Heart left ventricle (tissue), 16 donors: ENCODE measurements around the gene HSPA9. TPM values are rescaled to one million over a fixed set of nuclear protein-coding genes. Genes with fewer than 3 reads are reported as not detected.

ENCODE experiments used
- ATAC-seq, 4 donors: fragments of 200-7000 bp; cut with Tn5 transposase; one replicate each; pipeline ENCODE4 v1.9.1; 2020 to 2022; ENCODE audit warnings: moderate library complexity in 4 of 4, mild to moderate bottlenecking in 3 of 4, moderate number of reproducible peaks in 1 of 4
- DNase-seq, 5 donors: peaks; one replicate each; pipeline ENCODE4 v3.0.0-alpha.2; 2020
- H3K27ac ChIP-seq, 12 donors: fragments of 200-600 bp; sonication (generic) in 4 of 12; one replicate each; pipeline versions ENCODE4 v1.5.0 to v1.8.0; 2016 to 2022; ENCODE audit warnings: mild to moderate bottlenecking in 2 of 12
- H3K27me3 ChIP-seq, 9 donors: fragments of 200-600 bp; sonication (generic) in 2 of 9; one replicate each; pipeline versions ENCODE4 v1.5.1 to v1.8.0; 2016 to 2022; ENCODE audit warnings: mild to moderate bottlenecking in 3 of 9
- H3K36me3 ChIP-seq, 9 donors: fragments of 200-600 bp; sonication (generic) in 2 of 9; one replicate each; pipeline versions ENCODE4 v1.5.0 to v1.8.0; 2018 to 2022; ENCODE audit warnings: mild to moderate bottlenecking in 2 of 9
- H3K4me1 ChIP-seq, 12 donors: fragments of 200-600 bp; sonication (generic) in 4 of 12; one replicate each; pipeline versions ENCODE4 v1.5.0 to v1.8.0; 2016 to 2022; ENCODE audit warnings: mild to moderate bottlenecking in 3 of 12
- H3K4me3 ChIP-seq, 12 donors: fragments of 200-600 bp; sonication (generic) in 4 of 12; one replicate each; pipeline versions ENCODE4 v1.5.0 to v1.8.0; 2017 to 2022; ENCODE audit warnings: mild to moderate bottlenecking in 9 of 12, moderate library complexity in 4 of 12
- H3K9me3 ChIP-seq, 12 donors: fragments of 200-600 bp; sonication (generic) in 4 of 12; one replicate each; pipeline versions ENCODE4 v1.5.0 to v1.8.0; 2016 to 2022; ENCODE audit warnings: mild to moderate bottlenecking in 1 of 12
- POLR2A ChIP-seq, 2 donors: fragments of 450-650 bp; IDR thresholded peaks; one replicate each; pipeline ENCODE4 v1.6.1; 2017; ENCODE audit warnings: antibody characterized with exemption in 2 of 2, mild to moderate bottlenecking in 2 of 2, moderate library complexity in 2 of 2
- WGBS, 4 donors: extraction: QIAGEN DNeasy Blood & Tissue Kit in 2 of 4; methylation state at CpG; one replicate each; pipeline versions ENCODE4 v1.1.5 to v1.1.7; 2013 to 2018; 5-methylcytosine and 5-hydroxymethylcytosine counted together
- intact Hi-C, 10 donors: fragments of 100-400 bp; cut with DNase I; formaldehyde crosslinking; loops; one replicate each; pipeline versions ENCODE4 v1.11.1 to v1.14.2; 2022
- polyA plus RNA-seq, 2 donors: library from polyadenylated mRNA; stranded (reverse); fragments of 200-250 nt; gene quantifications; one replicate each; pipeline ENCODE4 v1.2.3, GENCODE V29; 2013
- total RNA-seq, 9 donors: library from RNA; depleted of rRNA in 2 of 9; stranded (reverse); fragments of >200 nt in 2 of 9; fragmentation: NEBNext Ultra II Directional in 3 of 9; extraction: Animal tissue kit (Norgen Biotek cat#: 25700) in 3 of 9; gene quantifications; one replicate each; pipeline versions ENCODE4 v1.1.0 to v1.2.4, GENCODE V29; 2016 to 2023
- TF ChIP-seq, protein P1 (sequence below), 12 donors: fragments of 200-600 bp; sonication (generic) in 4 of 12; IDR thresholded peaks; one replicate each; pipeline versions ENCODE4 v1.5.0 to v1.8.0; 2018 to 2022; ENCODE audit warnings: antibody characterized with exemption in 12 of 12, mild to moderate bottlenecking in 5 of 12
- donor health status: ischemic (EF 13 %, LVEDD 7.1; RV severe dilation, severe dysfunction).
- donor health status: healthy with polysubstance abuse.
- donor health status: DM: no; HTN: yes; CAD: no.
- donor health status: DM: no; HTN: no; CAD: no.
- donor health status: ischemic (EF 25% LVEDD 6.9; RV normal size, moderate dysfunction).
- donor health status: ischemic (EF 25% LVEDD 5.7; RV mildly dilated, moderate dysfunction).
- donor health status: healthy.
- donor health status: DM: yes; HTN: yes; CAD: no.
- donor health status: ischemic (EF 35%, LVEDD 5.7; RV mildly dilated, moderate dysfunction).
- donor health status: nonischemic (EF 11% LVEDD 7.7; RV severe dilation, severe dysfunction).
- donor health status: DM: yes; HTN: yes; CAD: no.
- donor health status: PGD.
- donor health status: ischemic (EF 29% LVEDD 5.4; RV normal size, mild dysfunction).
- donor health status: nonischemic (EF 23%, LVEDD 6.1; RV moderate dilation, normal function).

Gene HSPA9
- total and polyA plus RNA-seq, 11 donors = 115 to 481 (median 313) TPM

DNA sequence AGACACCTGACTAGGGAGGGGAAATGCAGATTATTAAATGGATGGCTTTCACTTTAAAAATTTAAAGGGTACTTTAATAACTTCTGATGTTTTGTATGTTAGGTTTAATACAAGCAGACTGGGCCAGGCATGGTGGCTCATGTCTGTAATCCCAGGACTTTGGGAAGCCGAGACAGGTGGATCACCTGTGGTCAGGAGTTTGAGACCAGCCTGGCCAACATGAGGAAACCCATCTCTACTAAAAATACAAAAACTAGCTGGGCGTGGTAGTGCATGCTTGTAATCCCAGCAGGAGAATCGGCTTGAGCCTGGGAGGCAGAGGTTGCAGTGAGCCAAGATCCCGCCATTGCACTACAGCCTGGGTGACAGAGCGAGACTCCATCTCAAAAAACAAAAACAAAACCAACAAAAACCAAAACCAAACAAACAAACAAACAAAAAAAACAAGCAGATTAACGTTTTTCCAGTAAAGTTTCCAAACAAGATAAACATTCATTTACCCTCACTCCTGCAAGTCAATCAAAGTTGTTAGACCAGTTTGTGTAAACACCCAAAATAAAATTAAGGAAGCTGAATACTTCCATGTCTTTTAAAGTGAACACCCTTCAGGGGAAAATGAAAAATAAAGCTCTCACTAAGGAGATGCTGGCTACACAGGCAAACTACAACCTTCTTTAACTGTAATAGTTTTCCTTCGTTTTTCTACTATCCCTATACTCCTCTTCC is 46.3 kb downstream of the HSPA9 start:
- ATAC-seq (no peak), DNase-seq (no peak)
- Histone ChIP-seq H3K4me1 (peaks cover 0 to 25% (median 7%) of the 10 kb centered on the region in 12 donors), H3K4me3 (no peak overlapping the region), H3K27me3 (no peaks in the 10 kb centered on the region), H3K36me3 (peaks cover 0 to 46% (median 0%) of the 10 kb centered on the region in 9 donors), H3K9me3 (no peaks in the 10 kb centered on the region), H3K27ac (no peak overlapping the region)
- WGBS, 4 donors = 81 to 84% (median 83%) methylated on average over 7 of the region's 7 CpGs
- TF ChIP-seq POLR2A (IDR thresholded peaks at IDR 0.05) = no peak
- TF ChIP-seq, protein P1, sequence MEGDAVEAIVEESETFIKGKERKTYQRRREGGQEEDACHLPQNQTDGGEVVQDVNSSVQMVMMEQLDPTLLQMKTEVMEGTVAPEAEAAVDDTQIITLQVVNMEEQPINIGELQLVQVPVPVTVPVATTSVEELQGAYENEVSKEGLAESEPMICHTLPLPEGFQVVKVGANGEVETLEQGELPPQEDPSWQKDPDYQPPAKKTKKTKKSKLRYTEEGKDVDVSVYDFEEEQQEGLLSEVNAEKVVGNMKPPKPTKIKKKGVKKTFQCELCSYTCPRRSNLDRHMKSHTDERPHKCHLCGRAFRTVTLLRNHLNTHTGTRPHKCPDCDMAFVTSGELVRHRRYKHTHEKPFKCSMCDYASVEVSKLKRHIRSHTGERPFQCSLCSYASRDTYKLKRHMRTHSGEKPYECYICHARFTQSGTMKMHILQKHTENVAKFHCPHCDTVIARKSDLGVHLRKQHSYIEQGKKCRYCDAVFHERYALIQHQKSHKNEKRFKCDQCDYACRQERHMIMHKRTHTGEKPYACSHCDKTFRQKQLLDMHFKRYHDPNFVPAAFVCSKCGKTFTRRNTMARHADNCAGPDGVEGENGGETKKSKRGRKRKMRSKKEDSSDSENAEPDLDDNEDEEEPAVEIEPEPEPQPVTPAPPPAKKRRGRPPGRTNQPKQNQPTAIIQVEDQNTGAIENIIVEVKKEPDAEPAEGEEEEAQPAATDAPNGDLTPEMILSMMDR (IDR thresholded peaks at IDR 0.05) = no peak
- intact Hi-C loops = no loop called here

DNA sequence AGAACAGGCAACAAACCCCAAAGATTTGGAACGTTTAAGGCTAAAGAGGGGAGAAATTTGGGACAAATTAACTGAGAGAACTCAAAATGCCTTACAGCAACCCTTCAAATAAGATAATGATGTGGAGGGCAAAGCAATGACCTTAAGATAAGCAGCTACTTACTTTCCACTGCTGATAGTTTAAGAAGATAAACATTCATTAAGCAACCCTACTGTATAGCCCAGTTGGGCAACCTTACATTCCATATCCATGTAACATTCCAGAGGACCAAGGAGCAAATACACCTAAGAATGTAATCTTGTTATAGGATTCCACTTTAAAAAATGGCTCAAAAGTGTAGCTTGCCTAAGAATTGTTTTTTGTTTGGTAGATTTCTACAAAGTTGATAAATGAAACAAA is 47.0 kb downstream of the HSPA9 start:
- DNase-seq (no peak), ATAC-seq (no peak)
- TF ChIP-seq POLR2A (IDR thresholded peaks at IDR 0.05) = no peak
- TF ChIP-seq, protein P1 (IDR thresholded peaks at IDR 0.05) = no peak
- Histone ChIP-seq H3K9me3 (no peaks in the 10 kb centered on the region), H3K27ac (no peak overlapping the region), H3K4me3 (no peak overlapping the region), H3K36me3 (peaks cover 0 to 39% (median 0%) of the 10 kb centered on the region in 9 donors), H3K27me3 (no peaks in the 10 kb centered on the region), H3K4me1 (peaks cover 0 to 25% (median 7%) of the 10 kb centered on the region in 12 donors)
- 57 to 75% (median 68%) methylated on average over 1 of the region's 1 CpG for WGBS, 4 donors
- intact Hi-C loops = no loop called here

DNA sequence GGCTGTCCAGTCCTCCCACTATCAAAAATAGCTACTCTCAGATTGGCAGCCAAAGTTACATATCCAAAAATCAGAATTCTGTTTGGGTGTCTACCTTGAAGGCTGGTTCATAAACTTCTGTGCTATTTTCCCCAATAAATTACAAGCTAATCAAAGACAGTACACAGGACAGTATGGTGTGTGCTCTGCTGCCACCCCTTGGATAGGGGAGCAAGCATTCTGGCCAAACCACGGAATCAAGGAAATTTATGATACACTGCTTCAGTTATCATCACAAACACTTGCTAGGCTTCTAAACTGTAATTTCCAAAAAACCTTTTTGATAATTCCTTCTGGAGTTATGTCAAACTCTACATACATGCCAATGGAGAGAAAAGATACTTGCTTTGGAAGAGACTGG is 48.0 kb downstream of the HSPA9 start:
- DNase-seq (no peak), ATAC-seq (no peak)
- Histone ChIP-seq H3K27me3 (no peaks in the 10 kb centered on the region), H3K4me1 (peaks cover 0 to 22% (median 2%) of the 10 kb centered on the region in 12 donors), H3K4me3 (no peak overlapping the region), H3K36me3 (peaks cover 0 to 38% (median 0%) of the 10 kb centered on the region in 9 donors), H3K9me3 (no peaks in the 10 kb centered on the region), H3K27ac (no peak overlapping the region)
- TF ChIP-seq POLR2A (IDR thresholded peaks at IDR 0.05) = no peak
- TF ChIP-seq, protein P1 (IDR thresholded peaks at IDR 0.05) = no peak
- intact Hi-C loops = no loop called here
- 38 to 66% (median 58%) methylated on average over 1 of the region's 1 CpG for WGBS, 4 donors

DNA sequence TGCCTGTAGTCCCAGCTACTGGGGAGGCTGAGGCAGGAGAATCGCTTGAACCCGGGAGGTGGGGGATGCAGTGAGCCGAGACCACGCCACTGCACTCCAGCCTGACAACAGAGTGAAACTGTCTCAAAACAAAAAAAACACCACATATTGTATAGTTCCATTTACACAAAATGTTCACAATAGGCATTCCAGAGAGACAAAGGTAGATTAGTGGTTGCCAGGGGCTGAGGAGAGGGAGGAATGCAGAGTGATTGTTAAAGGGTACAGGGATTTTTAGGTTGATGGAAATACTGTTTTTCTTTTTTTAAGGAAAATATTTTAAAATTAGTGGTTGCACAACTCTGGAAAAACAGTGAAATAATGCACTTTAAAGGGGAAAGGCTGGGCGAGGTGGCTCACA is 51.8 kb downstream of the HSPA9 start:
- DNase-seq (no peak), ATAC-seq (no peak)
- H3K4me3 ChIP-seq = no peak overlapping the region
- no peaks in the 10 kb centered on the region for H3K9me3 ChIP-seq
- no peak overlapping the region for H3K27ac ChIP-seq
- H3K27me3 ChIP-seq = no peaks in the 10 kb centered on the region
- peaks cover 0 to 17% (median 4%) of the 10 kb centered on the region in 12 donors for H3K4me1 ChIP-seq
- intact Hi-C loops = no loop called here
- 95 to 99% (median 97%) methylated on average over 5 of the region's 5 CpGs for WGBS, 4 donors
- TF ChIP-seq, protein P1 (IDR thresholded peaks at IDR 0.05) = no peak
- TF ChIP-seq POLR2A (IDR thresholded peaks at IDR 0.05) = no peak
- peaks cover 0 to 24% (median 7%) of the 10 kb centered on the region in 9 donors for H3K36me3 ChIP-seq
